A673 (cell line): ENCODE results near the gene VGLL3.

Experiments
- EZH2 ChIP-seq: fragments of 200-600 bp; sonication (generic); IDR thresholded peaks from 2 replicates; pipeline ENCODE4 v1.6.1; 2017; ENCODE audit warnings: borderline replicate concordance, low read depth, mild to moderate bottlenecking, mixed read lengths, antibody characterized with exemption, low read length; ENCODE audit not compliant: poor library complexity, severe bottlenecking
- TF ChIP-seq, protein P1 (sequence below): fragments of 300-800, 200-600 bp; sonication (generic); conservative IDR thresholded peaks from 2 replicates; pipeline ENCODE4 v1.5.1; 2017; ENCODE audit warnings: low read depth, mild to moderate bottlenecking, antibody characterized with exemption, low read length, moderate library complexity, mixed read lengths

DNA sequence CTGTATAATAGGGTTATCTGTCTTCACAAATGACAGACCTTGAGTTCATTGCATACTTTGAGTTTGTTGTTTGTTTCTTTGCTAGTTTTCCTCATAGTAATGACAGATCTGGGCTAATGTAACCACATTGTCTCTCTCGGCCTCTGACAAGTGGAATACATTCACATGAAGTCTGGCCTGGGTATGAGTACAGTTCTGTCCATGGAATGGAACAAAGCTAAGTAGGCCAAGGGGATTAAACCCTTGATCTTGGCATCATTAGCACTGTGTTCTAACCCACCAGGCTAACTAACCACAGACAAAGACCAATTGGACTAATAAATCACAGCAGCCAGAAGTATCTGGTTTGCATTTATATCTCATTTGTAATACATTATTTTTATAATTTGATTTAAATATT lies 7.6 kb upstream of the VGLL3 start:
- TF ChIP-seq, protein P1, sequence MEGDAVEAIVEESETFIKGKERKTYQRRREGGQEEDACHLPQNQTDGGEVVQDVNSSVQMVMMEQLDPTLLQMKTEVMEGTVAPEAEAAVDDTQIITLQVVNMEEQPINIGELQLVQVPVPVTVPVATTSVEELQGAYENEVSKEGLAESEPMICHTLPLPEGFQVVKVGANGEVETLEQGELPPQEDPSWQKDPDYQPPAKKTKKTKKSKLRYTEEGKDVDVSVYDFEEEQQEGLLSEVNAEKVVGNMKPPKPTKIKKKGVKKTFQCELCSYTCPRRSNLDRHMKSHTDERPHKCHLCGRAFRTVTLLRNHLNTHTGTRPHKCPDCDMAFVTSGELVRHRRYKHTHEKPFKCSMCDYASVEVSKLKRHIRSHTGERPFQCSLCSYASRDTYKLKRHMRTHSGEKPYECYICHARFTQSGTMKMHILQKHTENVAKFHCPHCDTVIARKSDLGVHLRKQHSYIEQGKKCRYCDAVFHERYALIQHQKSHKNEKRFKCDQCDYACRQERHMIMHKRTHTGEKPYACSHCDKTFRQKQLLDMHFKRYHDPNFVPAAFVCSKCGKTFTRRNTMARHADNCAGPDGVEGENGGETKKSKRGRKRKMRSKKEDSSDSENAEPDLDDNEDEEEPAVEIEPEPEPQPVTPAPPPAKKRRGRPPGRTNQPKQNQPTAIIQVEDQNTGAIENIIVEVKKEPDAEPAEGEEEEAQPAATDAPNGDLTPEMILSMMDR = no peak
- TF ChIP-seq EZH2 = no peak
